ENCODE measurements around the gene MAPT. TPM values are rescaled to one million over a fixed set of nuclear protein-coding genes. Genes with fewer than 3 reads are reported as not detected.
"Not testable (repeated sequence)": the region's sequence is repeated elsewhere in the genome, so short reads cannot be mapped to it uniquely, and the experiment has no call there.

The MAPT gene
- total RNA-seq, 1 donor from 2014 or later: 0.83 TPM

GRCh38 chr17:46002311-46002972, 108.1 kb downstream of the MAPT start:
- DNase-seq (ENCODE audit: low spot score) (peak; percentile 73), ATAC-seq (peak; percentile 94)

- ATAC-seq: no peak
- DNase-seq (ENCODE audit: low spot score): no peak
These were observed 108.6 kb downstream of the MAPT start for GRCh38 chr17:46002973-46003316.

- peak; percentile 75 for DNase-seq (ENCODE audit: low spot score)
- ATAC-seq: peak; percentile 77
These were observed 109.8 kb downstream of the MAPT start for GRCh38 chr17:46003907-46004748.

GRCh38 chr17:46006082-46006481, 111.7 kb downstream of the MAPT start:
- ATAC-seq; DNase-seq (ENCODE audit: low spot score): not testable (repeated sequence)

GRCh38 chr17:46007461-46007965, 113.2 kb downstream of the MAPT start:
- ATAC-seq: no peak
- DNase-seq (ENCODE audit: low spot score): no peak

- no peak for DNase-seq (ENCODE audit: low spot score)
- no peak for ATAC-seq
These were observed 114.2 kb downstream of the MAPT start for GRCh38 chr17:46008591-46008990.

GRCh38 chr17:46009681-46010596, 115.6 kb downstream of the MAPT start:
- ATAC-seq (no peak), DNase-seq (ENCODE audit: low spot score) (no peak)

GRCh38 chr17:46010597-46011186, 116.3 kb downstream of the MAPT start:
- DNase-seq (ENCODE audit: low spot score) (no peak), ATAC-seq (no peak)

GRCh38 chr17:46011711-46012505, 117.6 kb downstream of the MAPT start:
- no peak for ATAC-seq
- no peak for DNase-seq (ENCODE audit: low spot score)

- ATAC-seq: no peak
- DNase-seq (ENCODE audit: low spot score): no peak
These were observed 118.2 kb downstream of the MAPT start for GRCh38 chr17:46012506-46013079.

GRCh38 chr17:46013127-46013501, 118.8 kb downstream of the MAPT start:
- ATAC-seq (no peak), DNase-seq (ENCODE audit: low spot score) (no peak)

GRCh38 chr17:46013502-46014165, 119.3 kb downstream of the MAPT start:
- no peak for ATAC-seq

GRCh38 chr17:46019408-46019925, 125.1 kb downstream of the MAPT start:
- ATAC-seq; DNase-seq (ENCODE audit: low spot score): not testable (repeated sequence)

More at GRCh38 chr17:46013502-46014165, 119.3 kb downstream of the MAPT start:
- no peak for DNase-seq (ENCODE audit: low spot score)

GRCh38 chr17:46020023-46020761, 125.8 kb downstream of the MAPT start:
- ATAC-seq: peak; percentile 23
- no peak for DNase-seq (ENCODE audit: low spot score)

GRCh38 chr17:46020998-46021397, 126.6 kb downstream of the MAPT start:
- DNase-seq (ENCODE audit: low spot score) (no peak), ATAC-seq (no peak)

- ATAC-seq; DNase-seq (ENCODE audit: low spot score): not testable (repeated sequence)
These were observed 129.0 kb downstream of the MAPT start for GRCh38 chr17:46023366-46023765.

- ATAC-seq (no peak), DNase-seq (ENCODE audit: low spot score) (peak; percentile 31)
These were observed 129.5 kb downstream of the MAPT start for GRCh38 chr17:46023783-46024388.

All from left lobe of liver (tissue), 2 donors.